Measurements from ENCODE around the gene DNAJC5.
"Not testable (repeated sequence)": the region's sequence is repeated elsewhere in the genome, so short reads cannot be mapped to it uniquely, and the experiment has no call there.

DNAJC5 gene

DNA sequence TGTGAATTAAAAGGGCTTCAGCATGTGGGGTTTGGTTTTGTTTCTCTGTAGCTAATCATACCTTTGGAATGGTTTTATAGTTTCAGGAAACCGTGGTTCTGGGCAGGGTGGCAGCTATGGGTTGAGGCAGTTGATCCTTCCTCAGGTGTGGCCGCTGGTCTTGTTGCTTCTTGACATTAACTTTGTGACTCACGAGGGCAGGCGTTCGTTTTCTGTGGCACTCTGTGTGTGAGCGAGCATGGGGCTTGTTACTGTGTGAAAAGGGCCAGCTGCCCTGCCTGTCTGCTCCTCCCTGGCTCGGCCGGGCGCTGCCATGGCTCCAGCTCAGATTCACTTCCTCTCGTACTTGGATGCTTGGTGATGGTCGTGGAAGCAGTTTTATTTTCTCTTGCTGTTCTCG, 16.2 kb downstream of the DNAJC5 start:
- no peak for DNase-seq (ENCODE audit: low spot score)

DNA sequence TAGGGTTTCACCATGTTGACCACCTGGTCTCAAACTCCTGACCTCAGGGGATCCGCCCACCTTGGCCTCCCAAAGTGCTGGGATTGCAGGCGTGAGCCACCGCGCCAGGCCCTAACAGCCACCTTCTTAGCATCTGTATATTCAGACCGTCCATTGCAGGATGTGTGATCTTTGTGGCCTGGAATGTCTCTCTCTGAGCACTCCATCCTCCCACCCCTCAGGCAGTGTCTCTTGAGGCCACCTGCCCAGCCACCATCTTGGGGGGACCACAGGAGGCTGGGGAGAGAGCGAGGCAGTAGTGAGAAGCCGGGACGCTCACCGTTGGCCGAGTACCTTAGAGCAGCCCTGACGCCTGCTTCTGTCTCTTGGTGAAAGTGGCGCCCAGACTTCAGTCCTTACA, 18.8 kb downstream of the DNAJC5 start:
- DNase-seq (ENCODE audit: low spot score): no peak

DNA sequence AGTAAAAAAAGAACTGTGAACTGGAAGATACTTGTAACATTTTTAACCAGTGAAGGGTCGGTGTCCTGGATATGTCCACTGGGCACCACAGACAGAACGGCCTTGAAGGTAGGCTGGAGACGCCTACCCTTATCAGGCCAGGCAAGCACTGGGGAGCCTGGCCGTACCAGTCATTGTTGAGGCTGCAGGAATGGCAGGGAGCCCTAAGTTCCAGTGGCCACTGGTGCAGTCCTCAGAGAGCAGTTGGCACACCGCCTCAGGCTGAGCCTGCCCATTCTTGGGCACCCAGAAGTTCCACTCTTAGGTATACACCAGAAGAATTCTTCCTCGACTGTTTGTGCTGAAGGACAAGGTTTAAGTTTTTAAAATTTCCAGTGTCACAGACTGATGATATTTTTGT, 20.5 kb downstream of the DNAJC5 start:
- DNase-seq (ENCODE audit: low spot score): no peak

DNA sequence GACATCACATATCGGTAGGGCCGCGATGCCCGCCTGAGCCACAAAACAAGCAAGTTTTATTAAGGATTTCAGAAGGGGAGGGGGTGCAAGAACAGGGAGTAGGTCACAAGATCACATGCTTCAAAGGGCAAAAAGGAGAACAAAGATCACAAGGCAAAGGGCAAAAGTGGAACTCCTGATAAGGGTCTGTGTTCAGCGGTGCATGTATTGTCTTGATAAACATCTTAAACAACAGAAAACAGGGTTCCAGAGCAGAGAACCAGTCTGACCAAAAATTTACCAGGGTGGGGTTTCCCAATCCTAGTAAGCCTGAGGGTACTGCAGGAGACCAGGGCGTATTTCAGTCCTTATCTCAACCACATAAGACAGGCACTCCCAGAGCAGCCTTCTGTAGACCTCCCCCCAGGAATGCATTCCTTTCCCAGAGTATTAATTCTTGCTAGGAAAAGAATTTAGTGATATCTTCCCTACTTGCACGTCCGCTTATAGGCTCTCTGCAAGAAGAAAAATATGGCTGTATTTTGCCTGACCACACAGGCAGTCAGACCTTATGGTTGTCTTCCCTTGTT, 21.5 kb downstream of the DNAJC5 start:
- not testable (repeated sequence) for DNase-seq (ENCODE audit: low spot score)

DNA sequence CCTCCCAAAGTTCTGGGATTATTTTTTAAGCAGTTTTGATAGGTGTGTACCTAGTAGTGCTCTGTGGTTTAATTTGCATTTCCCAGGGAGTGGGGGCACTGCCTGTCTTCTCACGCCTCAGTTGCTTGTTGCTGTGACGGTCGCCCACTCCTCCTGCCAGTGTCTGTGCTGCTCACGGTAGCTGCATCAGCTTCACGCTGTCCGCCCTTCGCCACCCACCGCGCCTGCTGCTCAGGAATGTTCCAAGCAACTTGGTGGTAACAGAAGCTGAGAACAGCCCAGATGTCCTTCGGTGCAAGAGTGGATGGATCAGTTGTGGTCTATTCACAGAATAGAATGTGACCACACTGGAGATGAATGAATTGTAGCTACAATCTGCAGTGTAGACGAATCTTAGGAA, 22.9 kb downstream of the DNAJC5 start:
- no peak for DNase-seq (ENCODE audit: low spot score)

DNA sequence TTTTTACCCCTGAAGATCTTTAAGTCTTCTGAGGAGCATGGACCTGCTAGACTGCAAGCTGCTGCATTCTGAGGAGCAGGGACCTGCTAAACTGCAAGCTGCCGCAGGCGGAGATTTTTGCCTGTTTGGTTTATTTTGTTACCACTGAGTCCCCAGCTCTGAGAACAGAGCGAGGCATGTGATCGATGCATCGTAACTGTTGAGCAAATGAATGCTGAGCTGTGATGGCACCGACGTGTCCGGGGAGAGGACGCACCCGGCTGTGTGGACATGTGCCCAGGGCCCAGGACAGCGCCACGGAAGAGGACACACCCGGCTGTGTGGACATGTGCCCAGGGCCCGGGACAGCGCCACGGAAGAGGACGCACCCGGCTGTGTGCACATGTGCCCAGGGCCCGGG, 24.2 kb downstream of the DNAJC5 start:
- no peak for DNase-seq (ENCODE audit: low spot score)

DNA sequence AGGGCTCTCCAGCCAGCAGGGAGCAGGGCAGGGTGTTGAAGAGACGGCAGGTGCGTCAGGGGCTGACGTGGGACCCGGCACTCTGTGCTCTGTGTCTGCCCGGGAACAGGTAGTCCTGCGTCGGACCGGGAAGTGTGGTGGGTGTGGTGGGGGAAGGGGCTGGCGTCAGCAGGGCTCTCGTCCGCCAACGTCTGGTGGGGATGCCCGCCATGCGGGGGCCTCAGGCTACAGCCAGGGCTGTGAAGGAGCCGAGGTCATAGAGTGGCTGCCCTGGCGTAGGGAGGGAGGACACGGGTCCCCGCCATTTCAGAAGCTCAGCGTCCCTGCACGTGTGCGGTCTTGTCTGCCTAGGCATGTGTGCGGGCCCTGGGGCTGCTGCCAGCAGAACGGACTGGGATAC, 25.3 kb downstream of the DNAJC5 start:
- no peak for DNase-seq (ENCODE audit: low spot score)

DNA sequence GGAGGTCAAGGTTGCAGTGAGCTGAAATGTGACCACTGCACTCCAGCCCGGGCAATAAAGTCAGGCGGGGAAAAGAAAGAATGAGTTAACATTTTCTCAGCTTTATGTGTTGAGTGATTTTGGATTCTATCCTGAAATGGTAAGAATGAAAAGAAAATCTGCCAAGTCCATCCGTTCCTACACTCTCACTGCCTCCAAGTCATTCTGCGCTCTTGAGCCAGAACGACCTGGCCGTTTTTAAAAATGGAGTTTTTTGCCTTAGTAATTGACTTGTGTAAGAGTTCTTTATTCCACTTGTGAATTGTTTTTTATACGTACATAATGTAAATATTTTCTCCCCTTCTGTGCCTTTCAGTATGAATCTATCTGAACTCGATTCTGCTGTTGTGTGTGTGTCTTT, 28.7 kb downstream of the DNAJC5 start:
- no peak for DNase-seq (ENCODE audit: low spot score)

DNA sequence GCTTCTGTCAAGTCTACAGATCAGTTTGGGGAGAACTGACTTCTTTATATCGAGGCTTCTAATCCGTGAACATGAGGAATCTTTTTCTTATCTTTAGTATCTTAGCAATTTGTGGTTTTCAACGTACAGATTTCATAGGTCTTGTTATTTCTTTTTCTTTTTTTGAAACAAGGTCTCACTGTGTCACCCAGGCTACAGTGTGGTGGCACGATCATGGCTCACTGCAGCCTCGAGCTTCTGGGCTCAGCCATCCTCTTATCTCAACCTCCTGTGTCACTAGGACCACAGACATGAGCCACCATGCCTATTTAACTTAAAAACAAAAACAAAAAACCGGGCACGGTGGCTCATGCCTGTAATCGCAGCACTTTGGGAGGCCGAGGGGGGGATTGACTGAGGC, 29.3 kb downstream of the DNAJC5 start:
- no peak for DNase-seq (ENCODE audit: low spot score)

DNA sequence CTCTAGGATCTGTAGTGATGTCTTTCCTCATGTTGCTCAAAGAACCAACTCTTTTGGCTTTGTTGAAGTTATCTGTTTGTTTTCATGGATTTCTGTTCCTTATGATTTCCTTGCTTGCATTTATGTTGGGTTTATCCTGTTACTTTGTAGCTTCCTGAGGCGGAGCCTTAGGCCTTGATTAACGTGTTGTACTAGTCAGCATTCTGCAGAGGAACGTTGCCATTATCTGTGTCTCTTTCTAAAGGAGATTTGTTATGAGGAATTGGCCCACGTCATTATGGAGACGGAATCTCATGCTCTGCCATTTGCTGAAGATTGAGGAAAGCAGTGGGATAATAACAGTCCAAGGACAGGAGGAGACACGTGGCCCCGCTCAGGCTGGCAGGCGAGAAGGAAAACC, 31.4 kb downstream of the DNAJC5 start:
- no peak for DNase-seq (ENCODE audit: low spot score)

DNA sequence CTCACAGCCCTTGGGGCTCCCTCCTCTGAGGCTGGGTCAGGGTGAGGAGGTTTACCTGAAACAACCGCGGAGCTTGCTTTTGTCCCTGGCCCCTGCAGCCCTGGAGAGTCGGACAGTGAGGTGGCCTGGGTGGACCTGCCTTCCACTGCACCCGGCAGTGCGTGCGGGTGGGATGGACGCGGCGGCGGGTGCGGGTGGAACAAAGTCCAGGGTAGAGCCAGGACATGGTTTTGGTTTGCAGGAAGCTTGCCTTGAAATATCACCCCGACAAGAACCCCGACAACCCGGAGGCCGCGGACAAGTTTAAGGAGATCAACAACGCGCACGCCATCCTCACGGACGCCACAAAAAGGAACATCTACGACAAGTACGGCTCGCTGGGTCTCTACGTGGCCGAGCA, 34.1 kb downstream of the DNAJC5 start:
- DNase-seq (ENCODE audit: low spot score): no peak

DNA sequence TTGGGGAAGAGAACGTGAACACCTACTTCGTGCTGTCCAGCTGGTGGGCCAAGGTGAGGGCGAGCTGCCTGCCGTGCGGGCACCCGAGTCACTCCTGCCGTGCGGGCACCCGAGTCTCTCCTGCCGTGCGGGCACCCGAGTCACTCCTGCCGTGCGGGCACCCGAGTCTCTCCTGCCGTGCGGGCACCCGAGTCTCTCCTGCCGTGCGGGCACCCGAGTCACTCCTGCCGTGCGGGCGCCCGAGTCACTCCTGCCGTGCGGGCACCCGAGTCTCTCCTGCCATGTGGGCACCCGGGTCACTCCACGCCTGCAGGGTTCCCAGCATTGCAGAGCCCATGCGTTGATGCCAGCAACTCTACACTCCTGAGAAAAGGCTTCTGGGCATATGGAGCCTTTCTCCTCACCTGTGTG, 34.6 kb downstream of the DNAJC5 start:
- not testable (repeated sequence) for DNase-seq (ENCODE audit: low spot score)

DNA sequence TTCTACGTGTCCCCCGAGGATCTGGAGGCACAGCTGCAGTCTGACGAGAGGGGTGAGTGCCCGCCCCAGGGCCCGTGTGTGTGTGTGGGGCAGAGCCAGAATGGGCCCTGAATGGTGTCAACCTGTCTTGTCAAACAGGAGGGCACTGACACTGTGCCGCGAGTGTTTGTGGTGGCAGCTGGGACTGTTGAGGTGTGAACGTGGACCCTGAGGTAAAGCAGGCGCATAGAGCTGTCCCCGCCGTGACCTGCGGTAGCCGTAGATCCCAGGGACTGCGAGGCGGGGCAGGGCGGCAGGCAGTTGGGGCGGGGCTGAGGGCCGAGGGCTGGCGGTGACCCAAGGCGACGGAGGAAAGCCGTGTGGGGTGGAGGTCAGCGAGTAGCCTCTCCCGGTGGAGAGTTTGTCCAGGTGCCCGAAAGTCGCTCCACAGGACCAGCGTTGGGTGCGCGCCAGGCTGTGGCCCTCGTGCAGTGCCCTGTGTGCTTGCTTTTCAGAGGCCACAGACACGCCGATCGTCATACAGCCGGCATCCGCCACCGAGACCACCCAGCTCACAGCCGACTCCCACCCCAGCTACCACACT, 36.1 kb downstream of the DNAJC5 start:
- DNase-seq (ENCODE audit: low spot score): no peak

DNA sequence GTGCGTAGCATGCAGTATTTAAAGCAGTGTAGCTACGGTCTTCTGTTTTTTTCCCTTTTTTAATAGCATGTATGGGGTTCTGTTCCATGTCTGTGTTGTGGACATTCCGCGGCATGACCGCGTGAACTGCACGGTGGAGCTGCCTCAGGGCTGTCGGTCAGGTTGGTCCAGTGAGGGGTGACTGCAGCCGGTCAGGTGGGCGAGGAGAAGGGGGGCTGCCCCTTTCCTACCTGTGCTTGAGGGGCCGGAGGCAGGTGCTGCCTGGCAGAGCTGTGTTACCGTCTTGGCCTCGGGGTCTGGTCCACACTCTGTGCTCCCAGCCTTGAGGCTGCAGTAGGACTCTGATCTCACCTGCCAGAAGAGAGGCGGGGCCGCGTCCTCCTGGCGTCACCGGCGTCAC, 36.8 kb downstream of the DNAJC5 start:
- DNase-seq (ENCODE audit: low spot score): no peak

DNA sequence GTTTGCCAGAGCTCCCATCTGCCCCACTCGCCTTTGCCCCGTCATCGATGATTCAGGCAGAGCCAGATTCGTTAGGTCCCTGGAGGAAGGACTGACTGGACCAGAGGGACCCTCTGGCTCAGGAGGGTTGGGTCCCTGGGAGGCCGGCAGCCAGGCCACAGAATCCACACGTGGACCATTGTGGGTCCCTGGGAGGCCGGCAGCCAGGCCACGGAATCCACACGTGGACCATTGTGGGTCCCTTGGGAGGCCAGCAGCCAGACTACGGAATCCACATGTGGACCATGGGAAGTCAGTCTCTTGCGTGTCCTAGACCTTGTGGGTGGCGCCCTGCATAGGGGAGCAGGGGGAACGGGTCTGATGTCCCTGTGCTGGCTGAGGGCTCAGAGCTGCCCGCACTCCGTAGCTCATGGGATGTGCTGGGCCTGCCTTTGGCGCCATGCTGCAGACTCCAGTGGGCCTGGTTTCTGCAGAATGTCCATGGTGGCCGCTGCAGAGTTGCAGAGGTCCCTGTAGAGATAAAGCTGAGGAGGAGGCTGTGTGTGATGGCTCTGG, 37.8 kb downstream of the DNAJC5 start:
- DNase-seq (ENCODE audit: low spot score): no peak

DNA sequence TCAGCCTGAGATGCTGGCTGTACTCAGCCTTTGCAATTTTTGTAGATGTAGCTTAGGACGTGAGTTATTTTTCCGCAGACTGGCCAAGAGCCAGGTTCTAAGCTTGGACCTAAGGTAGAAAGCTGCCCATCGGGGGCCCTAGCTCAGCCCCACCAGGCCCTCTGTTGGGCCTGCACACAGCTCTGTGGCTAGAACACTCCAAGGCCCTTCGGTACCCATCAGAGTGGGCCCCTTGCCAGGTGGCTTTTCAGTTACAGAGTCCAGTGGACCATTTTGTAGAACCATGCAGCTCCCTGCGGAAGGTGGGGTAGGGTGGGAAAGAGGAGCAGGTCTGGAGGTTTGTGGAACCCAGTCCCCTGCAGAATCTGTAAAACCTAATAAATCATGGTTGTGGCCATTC, 38.7 kb downstream of the DNAJC5 start:
- no peak for DNase-seq (ENCODE audit: low spot score)

DNA sequence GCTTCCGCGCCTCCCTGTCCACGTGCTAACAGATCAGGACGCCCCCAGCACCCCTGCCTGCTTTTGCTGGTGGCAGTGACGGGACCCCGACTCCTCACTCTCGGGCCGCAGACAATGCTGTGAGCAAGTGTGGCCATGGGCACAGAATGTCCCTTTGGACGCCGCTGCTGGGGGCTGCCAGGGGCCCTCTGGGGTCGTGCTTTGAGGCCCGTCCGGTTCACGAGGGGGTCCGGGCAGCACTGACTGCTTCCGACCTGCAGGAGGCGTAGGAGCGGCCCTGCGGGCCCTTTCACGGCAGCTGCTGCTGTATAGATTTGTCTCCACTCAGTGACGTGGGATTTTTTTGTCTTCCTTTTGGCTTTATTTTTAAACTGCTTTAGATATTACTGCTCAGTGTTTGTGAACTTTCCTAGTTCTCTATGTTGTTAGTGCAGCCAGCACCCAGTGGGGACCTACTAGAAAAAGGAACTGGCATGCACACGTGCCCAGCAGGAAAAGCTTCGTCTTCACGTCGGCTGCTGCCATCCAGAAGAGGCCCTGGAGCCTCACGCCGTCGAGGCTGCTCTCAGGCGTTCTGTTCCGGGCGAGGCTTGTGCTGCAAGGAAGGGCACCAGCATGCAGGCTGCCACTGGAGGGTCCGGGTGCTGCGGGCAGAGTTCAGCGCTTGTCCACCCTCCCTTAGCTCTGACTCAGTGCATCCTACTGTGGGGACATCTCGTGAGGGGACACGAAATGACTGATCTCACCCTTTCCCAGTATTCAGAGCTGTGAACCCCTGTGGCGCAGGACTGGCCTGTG, 39.5 kb downstream of the DNAJC5 start:
- DNase-seq (ENCODE audit: low spot score): no peak

DNA sequence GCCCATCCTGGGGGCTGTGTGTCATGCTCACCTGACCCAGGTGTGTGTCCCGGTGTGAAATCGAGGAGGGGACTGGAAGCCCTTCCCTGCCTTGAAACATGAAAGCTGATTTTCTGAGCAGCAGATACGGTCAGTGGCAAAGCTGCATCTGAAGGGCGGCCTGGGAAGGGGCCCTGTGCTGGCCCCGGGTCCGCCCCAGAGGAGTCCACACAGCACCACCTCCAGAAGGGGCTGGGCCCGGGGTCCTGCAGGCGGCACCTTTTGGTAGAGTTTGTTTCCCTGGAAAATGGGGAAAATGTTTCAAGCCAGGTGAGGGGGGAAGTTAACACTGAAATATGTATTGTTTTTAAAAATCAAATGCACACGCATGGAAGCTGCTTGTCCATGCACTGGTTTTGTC, 40.5 kb downstream of the DNAJC5 start:
- no peak for DNase-seq (ENCODE audit: low spot score)

DNA sequence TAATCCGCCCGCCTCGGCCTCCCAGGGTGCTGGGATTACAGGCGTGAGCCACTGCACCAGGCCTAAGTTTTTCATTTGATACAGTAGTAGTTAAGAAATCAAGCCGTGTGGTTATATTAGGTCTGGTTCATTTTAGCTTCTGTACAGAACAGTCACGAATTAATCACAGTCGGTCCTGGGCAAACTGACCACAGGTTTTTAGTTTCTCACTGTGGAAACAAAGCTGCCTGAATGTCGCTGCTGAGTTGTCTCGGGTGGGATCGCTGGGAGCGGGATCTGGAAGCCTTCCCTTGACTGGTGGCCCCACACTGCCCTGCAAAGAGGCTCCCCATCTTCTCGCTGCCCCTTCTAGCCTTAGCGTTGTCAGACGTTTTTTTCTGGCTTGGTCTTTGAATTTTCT, 42.7 kb downstream of the DNAJC5 start:
- DNase-seq (ENCODE audit: low spot score): no peak

DNA sequence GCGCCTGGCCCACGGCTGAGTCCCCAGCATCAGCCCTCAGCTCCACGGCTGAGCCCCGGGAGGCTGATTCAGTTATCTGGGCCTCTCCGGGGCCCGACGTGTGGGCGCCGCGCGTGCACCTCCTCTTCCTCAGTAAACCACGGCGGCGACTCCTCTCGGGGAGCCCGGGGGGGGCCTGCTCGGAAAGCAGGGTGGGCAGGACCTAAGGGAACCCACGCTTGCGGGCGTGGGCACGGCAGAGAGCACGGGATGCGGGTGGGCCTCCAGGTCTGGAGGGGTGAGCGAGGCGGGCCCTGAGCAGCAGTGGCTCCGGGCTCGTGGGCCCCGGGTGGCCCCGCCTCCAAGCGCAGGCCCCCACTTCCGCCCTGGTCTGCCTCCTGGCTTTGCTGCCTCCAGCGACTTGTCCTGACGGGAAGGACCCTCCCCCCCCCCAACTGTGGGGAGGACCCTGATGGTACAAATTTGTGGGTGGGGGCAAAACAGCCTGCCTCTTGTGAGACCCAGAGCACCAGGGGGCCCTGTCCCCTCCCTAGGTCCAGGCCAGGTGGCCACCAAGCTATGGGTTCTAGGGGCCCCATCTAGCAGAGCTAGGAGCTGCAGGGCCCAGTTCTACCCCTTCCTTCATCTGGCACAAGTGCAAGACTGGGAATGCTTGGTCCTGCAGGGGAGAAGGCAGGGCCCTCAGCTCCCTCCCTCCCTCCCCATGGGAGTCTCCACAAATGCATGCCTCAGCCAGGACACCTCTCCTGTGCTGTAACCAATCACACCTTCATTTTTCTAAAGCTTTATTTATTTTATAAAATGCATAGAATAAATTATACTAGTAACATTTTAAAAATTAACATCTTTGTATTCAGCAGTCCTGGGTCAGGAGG, 44.4 kb downstream of the DNAJC5 start:
- DNase-seq (ENCODE audit: low spot score): no peak

DNA sequence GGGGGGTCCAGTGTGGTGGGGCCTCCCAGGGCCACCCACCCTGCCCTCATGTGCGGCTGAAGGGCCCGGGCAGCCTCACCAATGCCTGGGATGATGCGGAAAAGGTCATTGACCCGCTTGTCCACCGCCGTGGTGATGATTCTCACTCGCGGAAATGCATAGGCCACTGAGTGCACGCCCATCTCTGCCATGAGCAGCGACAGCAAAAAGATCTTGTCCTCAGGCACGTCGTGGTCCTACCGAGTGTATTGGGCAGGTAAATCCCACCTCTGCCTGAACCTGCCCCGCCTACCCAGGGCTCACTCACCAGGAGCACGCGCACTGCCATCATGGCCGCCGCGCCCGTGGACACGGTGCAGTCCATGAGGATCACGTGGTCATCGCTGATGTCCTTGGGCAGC, 45.1 kb downstream of the DNAJC5 start:
- DNase-seq (ENCODE audit: low spot score): no peak

DNA sequence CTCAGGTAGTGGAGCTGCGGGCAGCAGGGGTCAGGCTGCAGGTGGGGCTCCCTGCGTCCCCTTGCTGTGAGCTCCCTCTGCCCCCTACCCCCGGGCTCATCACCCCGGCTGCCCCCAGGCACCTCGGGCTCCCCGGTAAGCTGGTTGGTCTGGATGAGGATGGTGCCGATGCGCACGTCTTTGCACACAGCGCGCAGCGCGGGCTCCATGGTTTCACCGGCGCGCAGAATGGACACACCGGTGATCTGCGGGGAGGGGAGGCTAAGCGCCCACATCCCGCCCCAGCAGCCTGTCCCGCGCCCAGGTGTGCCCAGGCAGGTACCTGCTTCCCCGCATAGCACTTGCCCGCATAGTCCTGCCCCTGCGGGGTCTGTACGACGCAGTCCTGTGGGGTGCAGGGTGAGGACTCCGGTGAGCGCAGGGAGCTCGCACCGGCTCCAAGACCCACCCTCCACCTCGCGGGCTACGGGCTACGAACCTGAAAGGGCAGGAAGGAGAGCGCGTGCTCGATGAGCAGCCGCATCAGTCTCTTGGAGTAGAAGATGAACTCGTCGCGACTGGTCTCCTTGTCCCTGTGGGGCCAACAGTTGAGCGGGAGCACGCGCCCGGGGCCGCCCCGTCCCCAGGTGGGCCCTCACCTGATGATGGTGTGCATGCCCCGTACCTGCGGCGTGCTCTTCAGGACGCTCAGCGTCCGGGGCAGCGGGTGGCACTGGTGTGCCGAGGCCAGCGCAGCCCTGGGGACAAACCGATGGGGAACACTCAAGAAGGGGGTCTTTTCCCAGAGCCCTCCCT, 45.7 kb downstream of the DNAJC5 start:
- DNase-seq (ENCODE audit: low spot score): no peak
